GM18858 (cell line): ENCODE data around the gene FBXO10.

Experiments
- ATAC-seq: cut with Tn5 transposase; IDR thresholded peaks from one replicate; pipeline ENCODE4 v1.9.1; 2021; ENCODE audit not compliant: unreplicated experiment

The FBXO10 gene

DNA sequence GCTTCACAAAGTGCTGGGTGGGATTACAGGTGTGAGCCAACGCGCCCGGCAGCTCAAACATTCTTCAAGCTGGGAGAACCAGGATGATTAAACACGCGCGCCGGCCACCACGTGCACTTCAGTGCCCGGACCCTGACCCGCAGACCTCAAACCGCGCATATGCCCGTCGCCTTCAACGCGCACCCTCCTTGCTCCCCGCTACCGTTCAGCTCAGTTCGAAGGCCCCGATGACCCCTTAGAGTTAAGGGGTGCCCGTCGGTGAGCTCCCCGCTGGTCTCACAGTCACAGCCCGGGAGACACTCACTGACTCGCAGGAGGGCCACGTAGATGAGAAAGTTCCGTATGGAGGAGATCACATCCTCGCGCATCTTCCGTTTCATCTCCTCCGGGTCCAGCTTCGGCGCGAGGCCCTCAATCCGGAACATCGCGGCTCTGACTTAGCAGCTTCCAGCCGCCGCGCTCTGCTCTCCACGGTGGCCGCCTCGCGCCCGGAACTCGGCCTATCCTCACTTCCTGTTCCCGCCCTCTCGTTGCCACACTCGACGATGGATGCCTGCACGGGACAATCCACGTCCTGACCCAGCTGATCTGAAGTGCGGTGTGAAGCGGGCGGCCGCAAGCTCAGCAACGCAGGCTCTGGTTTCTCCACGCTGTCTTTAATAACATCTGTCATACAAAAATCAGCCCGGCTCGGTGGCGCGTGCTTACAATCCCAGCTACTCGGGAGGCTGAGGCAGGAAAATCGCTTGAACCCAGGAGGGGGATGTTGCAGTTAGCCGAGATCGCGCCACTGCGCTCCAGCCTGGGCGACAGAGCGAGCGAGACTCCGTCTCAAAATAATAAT is 16.1 kb upstream of the FBXO10 start, which contains the start of gene TOMM5:
Gene TOMM5 (minus strand): TSS at position 490 of the 844 bp plus-strand sequence. CDS start 65 bp downstream, at position 425.
- ATAC-seq: peak; percentile 60

DNA sequence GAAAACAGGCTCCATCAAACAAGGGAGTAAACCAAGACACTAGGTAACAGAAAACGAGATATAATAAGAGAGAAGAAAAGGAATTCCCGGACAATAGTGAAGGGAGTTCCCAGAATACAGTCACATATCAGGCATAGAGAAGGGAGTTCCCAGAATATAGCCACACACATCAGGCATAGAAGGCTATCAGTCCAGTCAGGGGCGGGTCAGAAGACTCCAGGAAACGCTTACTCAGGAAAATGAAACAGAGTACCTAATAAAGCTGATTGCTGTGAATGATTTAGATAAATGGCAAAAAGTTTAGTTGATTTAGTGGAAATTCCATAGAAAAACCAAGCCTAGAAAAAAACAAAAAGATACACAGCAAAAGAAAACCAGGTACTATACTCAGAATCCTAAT is 11.3 kb upstream of the FBXO10 start:
- ATAC-seq: no peak

DNA sequence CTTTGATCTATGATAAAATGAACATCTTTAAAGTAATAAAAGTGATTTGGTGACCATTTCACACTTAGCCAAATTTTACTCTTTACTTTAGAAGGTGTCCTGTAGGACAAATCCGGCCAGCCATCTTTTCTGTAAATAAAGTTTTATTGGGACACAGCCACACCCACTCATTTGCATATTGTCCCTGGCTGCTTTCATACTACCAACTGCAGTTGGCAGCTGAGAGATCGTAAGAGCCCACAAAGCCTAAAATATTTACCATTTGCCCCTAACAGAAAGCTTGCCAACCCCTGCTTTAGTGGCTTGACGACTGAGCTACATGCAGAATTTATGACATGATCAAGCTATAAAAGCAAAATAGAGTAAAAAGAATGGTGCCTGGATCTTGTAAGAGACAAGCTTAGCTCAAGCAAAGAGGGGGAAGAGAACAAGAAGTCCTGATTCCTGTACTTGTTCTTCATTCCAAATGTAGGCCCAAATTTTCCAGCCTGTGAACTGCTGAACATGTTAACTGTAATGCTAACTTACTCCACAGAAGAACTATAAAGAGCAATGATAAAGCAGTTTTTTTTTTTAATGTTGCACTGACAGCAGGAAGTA is 7.4 kb upstream of the FBXO10 start:
- no peak for ATAC-seq

DNA sequence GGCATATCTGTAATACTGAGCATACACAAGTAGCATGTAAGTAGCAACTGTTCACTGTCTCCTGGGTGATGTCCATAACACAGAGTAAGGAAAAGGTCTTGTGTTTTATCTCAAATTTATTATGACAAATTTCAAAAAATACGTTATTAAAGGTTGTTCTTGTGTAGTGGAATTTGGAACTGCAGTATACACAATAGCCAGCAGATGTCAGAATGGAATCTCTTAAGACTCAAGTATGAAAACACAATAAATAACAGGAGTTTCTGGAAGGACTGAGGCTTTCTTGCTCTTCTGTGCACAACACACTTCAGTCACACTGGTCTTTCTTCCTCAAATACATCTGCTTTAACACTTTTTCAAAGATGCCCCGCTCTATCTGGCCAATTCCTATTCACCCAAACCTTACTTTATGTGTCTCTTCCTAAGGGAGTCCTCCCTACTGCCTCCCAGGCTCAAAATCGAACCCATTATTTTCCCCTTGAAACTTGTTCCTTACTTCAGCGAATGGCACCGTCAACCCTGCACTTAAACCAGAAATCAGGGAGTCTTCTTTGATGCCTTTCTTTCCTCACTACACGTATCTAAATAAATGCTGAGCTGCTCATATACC is 6.5 kb upstream of the FBXO10 start:
- ATAC-seq: no peak

DNA sequence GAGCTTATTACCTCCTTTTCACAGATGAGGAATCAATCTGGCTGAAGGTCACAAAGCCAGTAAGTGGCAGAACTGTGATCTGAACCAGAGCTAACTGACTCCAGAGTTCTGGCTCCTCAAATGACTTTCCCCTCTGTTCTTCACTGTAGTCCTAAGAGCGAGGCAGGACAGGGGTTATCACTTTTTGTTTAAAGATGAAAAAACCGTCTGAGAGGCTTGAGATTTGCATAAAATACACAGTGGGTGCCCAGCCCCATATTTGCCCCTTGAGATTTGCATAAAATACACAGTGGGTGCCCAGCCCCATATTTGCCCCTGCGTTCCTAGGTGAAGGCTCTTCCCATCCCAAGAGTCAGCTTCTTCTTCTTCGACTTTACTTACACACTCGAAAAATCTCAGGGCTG is 667 bp downstream of the FBXO10 start:
- ATAC-seq: peak; percentile 26

DNA sequence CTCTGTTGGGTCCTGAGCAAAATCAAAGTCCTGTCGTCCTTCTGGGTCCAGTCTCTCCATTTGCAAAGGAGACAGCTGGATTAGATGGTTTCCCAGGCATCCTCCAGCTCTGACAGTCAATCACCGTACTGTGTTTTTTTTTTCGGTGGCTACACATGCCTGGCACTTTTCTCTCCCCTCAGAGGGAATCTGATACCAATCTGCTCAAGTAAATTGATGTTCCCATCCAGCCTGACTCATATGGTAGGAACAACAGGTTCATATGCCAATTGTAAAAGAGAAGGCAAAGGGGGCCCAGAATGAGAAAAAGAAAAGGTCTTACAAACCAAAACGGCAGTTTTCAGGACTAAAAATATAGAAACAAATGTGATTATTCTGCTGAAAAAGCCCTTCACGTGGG is 1.2 kb downstream of the FBXO10 start:
- no peak for ATAC-seq

DNA sequence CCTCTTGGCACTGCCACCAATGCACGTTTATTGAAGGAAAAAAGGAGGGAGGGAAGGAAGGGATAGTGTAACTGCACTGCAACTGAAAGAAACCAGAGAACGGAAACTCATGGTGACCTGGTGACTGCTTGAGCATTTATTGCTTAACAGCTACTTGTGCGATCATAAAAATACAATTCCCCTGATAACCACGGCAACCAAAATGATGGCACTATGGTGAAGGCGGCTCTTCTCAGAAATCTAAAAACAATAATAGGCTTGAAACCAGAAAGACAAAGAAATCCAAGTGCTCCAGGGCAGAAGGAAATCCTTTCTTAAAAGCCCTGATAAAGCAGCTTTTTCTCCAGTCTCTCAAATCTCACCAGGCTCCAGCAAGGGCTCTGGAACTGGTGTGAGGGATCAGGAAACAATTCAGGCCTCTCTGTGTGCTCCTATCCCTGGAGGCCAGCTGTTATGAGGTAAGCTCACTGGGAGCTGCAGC is 1.9 kb downstream of the FBXO10 start:
- ATAC-seq: no peak

DNA sequence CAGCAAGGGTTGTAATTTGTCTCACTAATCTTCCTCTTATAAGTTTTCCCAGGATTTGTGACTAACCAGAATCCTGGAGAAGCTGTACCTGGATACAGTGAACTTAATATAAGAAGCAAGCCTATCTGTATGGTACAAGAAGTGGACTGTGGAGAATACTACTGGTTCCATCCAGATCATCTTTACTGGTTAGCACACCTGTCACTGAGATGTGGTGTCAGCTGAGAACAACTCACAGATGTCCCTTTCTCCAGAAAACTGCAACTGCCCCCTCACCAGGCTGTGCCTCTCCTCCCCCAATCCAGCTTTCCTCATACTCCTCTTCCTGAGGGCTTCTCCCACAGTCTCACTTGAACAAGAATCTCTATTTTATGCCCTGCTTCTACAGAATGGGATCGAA is 4.9 kb downstream of the FBXO10 start:
- no peak for ATAC-seq

DNA sequence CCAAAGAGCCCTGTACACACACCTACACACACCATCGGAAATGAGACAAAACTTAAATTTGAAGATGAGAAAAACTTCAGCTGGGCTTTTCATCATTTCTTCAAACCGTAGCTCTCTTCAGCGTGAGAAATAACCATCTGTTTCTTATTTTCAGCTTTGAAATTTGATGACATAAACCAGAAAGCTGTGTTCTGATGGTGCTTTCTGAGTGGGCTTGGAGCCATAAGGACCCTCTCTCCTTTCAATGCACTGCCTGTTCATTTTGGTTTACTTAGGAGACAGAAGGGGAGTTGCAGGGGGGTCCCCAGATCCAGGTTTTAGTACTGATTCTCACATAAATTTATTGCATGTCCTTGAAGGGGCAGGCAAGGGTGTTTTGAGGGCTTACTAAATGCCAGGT is 9.5 kb downstream of the FBXO10 start:
- ATAC-seq: no peak

DNA sequence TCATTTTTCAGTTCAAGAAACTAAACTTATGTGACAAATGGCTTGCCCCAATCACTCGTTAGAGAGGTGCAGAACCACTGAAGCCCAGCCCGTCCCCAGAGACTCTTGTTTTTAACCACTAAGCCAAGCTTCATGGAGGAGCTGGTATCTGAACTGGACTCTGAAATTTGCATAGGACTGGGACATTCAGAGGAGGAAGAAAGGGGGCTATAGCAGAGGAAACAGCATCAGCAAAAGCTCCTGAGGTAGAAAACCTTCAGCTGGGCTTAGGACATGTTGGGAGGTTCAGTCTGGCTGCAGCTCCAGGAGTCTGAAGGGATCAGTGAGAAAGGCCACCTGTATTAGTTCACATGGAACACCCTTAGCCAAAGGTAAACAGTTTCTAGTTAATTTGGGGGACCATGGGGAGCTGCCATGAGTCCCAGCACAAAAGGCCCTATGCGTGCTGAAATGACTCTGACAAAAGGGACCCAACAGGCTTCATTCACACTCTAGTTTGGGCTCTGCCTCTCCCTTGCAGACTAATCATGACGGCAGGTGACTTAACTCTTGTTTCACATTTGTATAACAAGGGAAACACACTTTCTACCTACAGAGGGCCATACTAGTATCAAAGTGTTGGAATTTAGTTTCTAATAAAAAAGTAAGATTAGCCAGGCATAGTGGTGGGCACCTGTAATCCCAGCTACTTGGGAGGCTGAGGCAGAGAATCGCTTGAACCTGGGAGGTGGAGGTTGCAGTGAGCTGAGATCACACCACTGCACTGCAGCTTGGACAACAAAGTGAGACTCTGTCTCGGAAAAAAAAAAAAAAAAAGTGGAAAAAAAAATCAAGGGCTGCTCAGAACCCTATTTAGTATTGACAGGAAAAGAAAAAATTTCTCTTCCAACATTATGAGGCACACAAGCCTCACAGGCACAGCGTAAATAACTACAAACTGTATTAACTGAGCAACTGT is 10.2 kb downstream of the FBXO10 start:
- peak; percentile 62 for ATAC-seq

DNA sequence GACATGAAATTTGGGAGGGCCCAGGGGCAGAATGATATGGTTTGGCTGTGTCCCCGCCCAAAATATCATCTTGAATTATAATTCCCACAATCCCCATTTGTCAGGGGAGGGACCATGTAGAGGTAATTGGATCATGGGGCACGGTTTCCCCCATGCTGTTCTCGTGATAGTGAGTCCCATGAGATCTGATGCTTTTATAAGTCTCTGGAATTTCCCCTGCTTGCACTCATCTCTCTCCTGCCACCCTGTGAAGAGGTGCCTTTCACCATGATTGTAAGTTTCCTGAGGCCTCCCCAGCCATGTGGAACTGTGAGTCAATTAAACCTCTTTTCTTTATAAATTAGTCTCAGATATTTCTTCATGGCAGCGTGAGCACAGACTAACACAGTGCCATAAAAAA is 11.3 kb downstream of the FBXO10 start:
- ATAC-seq: no peak

DNA sequence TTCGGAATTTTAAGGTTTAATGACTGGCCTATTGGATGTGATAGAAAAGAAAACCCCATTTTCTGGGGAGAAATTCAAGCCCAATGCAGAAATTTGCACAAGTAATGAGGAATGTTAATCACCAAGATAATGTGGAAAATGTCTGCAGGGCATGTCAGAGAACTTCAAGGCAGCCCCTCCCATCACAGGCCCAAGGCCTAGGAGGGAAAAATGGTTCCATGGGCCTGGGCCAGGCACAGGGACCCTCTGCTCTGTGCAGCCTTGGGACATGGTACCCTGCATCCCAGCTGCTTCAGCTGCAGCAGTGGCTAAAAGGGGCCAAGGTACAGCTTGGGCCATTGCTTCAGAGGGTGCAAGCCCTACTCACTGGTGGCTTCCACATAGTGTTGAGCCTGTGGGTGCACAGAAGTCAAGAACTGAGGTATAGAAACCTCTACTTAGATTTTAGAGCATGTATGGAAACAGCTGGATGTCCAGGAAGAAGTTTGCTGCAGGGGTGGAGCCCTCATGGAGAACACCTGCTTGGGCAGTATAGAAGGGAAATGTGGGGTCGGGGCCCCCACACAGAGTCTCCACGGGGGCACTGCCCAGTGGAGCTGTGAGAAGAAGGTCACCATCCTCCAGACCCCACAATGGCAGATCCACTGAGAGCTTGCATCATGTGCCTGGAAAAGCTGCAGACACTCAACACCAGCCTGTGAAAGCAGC is 12.2 kb downstream of the FBXO10 start:
- no peak for ATAC-seq

DNA sequence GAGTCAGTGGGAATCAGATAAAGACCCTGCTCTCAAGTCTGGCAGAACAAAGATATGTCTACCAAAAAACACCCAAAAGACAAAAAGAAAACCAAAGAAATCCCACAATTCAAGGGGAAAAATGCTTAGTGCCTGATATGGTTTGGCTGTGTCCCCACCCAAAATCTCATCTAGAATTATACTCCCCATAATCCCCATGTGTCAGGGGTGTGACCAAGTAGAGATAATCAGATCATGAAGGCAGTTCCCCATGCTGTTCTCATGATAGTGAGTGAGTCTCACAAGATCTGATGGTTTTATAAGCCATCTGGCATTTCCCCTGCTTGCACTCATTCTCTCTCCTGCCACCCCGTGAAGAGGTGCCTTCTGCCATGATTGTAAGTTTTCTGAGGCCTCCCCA is 13.4 kb downstream of the FBXO10 start:
- ATAC-seq: no peak

DNA sequence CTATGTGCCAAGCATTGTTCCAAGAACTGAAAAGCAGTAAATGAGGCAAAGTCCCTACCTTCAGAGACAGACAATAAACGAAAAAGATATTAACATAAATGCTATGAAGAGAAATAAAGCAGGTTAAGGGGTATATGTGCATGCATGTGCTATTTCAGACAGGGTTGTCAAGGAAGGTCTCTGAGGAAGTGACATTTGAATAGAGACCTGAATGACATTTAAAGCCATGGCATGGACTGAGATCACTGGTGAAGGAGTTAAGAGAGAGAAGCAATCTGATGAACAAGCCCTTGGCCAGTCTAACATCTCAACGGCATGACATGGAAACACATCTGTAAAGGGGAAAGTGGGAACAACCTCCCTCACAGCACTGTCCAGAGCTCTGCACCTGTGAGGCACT is 14.5 kb downstream of the FBXO10 start:
- ATAC-seq: no peak

DNA sequence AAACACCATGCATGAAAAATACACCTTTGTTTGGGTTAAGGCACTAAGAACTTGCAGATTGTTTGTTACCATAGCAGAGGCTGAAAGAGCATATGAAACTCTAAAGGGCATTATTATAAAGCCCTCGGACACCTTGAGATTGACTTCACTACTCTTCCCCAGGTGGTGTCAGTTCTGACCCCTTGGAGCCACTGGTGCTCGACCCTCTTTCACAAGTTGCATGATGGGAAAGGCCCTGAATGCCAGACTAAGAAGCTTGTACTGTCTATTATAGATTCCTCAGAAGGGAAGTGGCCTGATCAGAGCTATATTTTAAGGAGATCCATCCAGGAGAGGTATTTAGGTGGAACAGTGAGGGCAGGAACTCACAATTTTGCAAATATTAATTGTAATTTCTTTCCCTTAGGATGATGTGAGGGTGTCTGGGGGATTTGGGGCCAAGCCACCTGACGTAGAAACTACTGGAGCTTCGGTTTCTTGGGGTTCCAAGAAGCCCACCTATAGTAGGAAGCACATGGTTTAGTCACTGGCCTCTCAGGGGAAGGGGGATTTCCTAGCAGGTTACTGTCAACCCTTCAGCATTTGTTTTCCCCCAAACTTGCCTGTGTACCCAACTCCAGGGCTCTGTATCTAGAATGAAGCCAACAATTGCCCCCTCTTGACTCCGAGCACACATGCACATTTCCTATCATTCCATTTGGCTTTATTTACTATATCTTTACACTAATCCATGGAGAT is 16.2 kb downstream of the FBXO10 start:
- ATAC-seq: no peak

DNA sequence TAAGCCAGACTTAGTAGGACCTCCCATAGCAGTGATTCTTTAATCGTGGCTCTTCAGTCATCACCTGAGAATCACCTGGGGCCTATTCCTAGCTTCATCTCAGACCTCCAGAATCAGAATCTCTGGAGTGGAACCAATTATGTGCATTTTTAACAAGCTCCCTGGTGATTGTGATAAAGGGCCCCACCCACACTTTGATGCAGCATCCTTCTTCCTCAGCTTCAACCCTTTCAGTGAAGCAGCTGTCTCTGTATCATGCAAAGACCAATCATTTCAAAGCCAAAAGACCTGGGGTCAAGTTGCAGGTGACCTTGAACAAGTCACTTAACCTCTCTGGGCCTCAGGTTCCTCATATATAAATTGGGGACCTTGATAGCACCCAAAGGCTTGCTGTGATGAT is 17.1 kb downstream of the FBXO10 start:
- no peak for ATAC-seq

DNA sequence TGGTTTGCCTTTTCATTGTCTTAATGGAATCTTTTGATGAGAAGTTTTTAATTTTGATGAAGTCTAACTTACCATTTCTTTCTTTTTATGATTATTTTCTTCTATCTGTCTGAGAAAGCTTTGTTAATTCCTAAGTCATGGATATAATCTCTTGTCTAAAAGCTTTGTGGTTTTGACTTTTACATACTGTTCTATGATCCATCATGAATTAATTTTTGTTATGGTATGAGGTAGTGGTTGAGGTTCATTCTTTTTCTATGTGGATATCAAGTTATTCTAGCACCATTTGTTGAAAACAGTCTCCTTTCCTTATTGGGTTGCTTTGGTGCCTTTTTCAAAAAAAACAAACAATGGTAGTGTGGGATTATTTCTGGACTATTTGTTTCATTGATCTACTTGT is 20.4 kb downstream of the FBXO10 start:
- no peak for ATAC-seq

DNA sequence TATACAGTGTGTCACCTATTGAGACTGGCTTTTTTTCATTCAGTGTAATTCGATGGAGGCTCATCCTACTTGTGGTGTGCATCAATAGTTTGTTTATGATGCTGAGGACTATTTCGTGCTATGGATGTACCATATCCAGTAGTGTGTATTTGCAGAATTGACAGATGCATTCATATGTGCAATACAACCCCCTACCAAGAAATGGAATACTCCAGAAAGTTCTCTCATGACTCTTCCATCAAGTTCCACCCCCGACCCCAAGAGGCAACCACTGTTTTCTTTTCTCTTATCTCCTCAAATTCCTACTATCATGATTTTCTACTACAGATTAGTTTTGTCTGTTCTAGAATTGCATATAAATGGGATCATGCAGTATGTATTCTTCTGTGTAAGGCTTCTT is 21.9 kb downstream of the FBXO10 start:
- ATAC-seq: no peak

DNA sequence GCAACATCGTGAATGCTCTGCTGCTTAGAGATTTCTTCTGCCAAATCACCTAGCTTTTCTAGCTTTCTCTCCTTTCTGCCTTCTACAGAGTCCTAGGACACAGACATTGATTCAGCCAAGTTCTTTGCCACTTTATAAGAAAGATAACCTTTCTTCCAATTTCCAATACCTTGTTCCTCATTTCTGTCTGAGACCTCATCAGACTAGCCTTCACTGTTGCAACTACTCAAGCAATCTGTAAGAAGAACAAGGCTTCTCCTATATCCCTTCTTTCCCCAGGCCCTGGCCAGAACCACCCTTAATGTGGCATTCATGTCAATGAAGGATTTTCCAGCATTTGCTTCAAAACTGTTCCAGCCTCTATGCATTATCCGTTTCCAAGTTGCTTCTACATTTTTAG is 24.3 kb downstream of the FBXO10 start:
- ATAC-seq: no peak

DNA sequence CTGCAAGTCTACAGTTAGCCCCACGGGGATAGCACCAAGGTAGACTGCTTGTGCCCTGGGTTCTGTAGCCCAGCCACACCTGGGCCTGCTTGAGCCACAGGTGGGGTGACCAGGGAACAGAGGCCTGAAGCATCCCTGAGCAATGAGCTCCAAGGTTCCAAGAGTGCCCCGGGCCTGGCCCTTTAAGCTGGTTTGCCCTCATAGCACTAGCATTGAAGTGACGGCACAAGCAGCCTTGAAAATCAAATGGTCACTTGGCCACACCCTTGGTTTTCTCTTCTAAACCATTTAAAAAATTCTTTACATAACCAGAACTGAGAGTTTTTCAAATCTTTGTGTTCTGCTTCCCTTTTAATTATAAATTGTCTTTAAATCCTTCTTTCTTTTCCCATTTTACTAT is 24.7 kb downstream of the FBXO10 start:
- no peak for ATAC-seq
